ENCODE data around the gene COX6B2. TPM values are rescaled to one million over a fixed set of nuclear protein-coding genes. Genes with fewer than 3 reads are reported as not detected.

The COX6B2 gene
- total and polyA plus RNA-seq, 2 of the 8 experiments (the other 6 are each of a cell fraction or from before 2014, with no cell fraction given), result 4.9 to 6.4 TPM

GRCh38 chr19:55373993-55374757, 19.7 kb upstream of the COX6B2 start:
- Histone ChIP-seq H3K4me2 (ENCODE audit: insufficient read depth in 1 of 2, low read depth in 2 of 2, low read length in 2 of 2) (peak overlapping the region; percentile 39 to 56; a peak in 3 of 4 replicates), H2AFZ (ENCODE audit: low read length) (no peak overlapping the region), H3K18ac (ENCODE audit: extremely low read depth, low read length) (peak overlapping the region; percentile 71), H3K4ac (replicated peaks; ENCODE audit: insufficient read length, low read depth, low read length) (no peak overlapping the region), H3K9ac (replicated peaks in 1 of 4; ENCODE audit: extremely low read depth in 1 of 4, low read depth in 3 of 4, low read length in 3 of 4) (no peak overlapping the region), H3K14ac (ENCODE audit: insufficient read length) (no peak overlapping the region), H3K4me1 (replicated peaks in 1 of 4; ENCODE audit: control insufficient read depth in 3 of 4, insufficient read depth in 4 of 4, low read length in 3 of 4) (peaks cover 5 to 55% (median 39%) of the 10 kb centered on the region in 4 experiments), H4K20me1 (replicated peaks in 1 of 2; ENCODE audit: control insufficient read depth in 1 of 2, insufficient read depth in 2 of 2, low read length in 2 of 2) (peaks cover 0 to 2% of the 10 kb centered on the region in 2 experiments), H4K5ac (ENCODE audit: insufficient read length, low read depth, low read length) (no peak overlapping the region), H3K27me3 (replicated peaks in 1 of 4; ENCODE audit: control insufficient read depth in 3 of 4, extremely low read depth in 1 of 4, insufficient read depth in 3 of 4, low read length in 3 of 4) (peaks cover 16 to 46% (median 37%) of the 10 kb centered on the region in 4 experiments), H3K4me3 (ENCODE audit: extremely low read depth in 1 of 4, insufficient read depth in 2 of 4, low read depth in 3 of 4, low read length in 4 of 4) (peak overlapping the region in 2 of 4 experiments; percentile 10 to 42; a peak in 3 of 8 replicates), H3K27ac (ENCODE audit: low read depth, low read length) (no peak overlapping the region), H2BK120ac (replicated peaks; ENCODE audit: low read depth, low read length) (no peak overlapping the region), H2BK20ac (ENCODE audit: low read length) (no peak overlapping the region), H4K91ac (replicated peaks; ENCODE audit: insufficient read length, low read length) (no peak overlapping the region), H3K23me2 (ENCODE audit: low read depth, low read length) (peaks cover 25% of the 10 kb centered on the region), H3K9me3 (ENCODE audit: insufficient read depth in 2 of 2, low read depth in 1 of 2, low read length in 1 of 2) (no peaks in the 10 kb centered on the region), H4K8ac (ENCODE audit: extremely low read depth, insufficient read depth, low read length) (no peak overlapping the region; the same call in 1 of the 2 replicates), H2BK5ac (ENCODE audit: low read depth, low read length) (peak overlapping the region; percentile 52; the same call in 1 of the 2 replicates), H2AK5ac (ENCODE audit: low read depth, low read length) (no peak overlapping the region), H3K79me2 (ENCODE audit: control insufficient read depth in 1 of 2, insufficient read depth in 2 of 2, low read length in 2 of 2) (no peaks in the 10 kb centered on the region), H3K23ac (ENCODE audit: insufficient read length) (no peak overlapping the region), H2BK12ac (ENCODE audit: low read depth, low read length) (0 out of 2 replicates have a peak overlapping the region, but pooled peaks have one; percentile 39), H3K36me3 (ENCODE audit: control insufficient read depth in 2 of 4, insufficient read depth in 4 of 4, low read length in 3 of 4) (no peaks in the 10 kb centered on the region), H3K56ac (replicated peaks; ENCODE audit: insufficient read length, low read depth, low read length) (no peak overlapping the region), H3K79me1 (ENCODE audit: low read depth, low read length) (no peaks in the 10 kb centered on the region), H2BK15ac (ENCODE audit: low read length) (no peak overlapping the region)
- DNase-seq (ENCODE audit: low read depth in 1 of 2, low spot score in 2 of 2) (no peak), FAIRE-seq (no peak)
- ChIA-PET CTCF (ENCODE audit: partially characterized antibody) (interaction anchor here (1.5 kb wide), 1 partner anchor 73 kb away, joined by 3 read pairs; no protein-coding TSS in a partner anchor), POLR2A (ENCODE audit: partially characterized antibody) (interaction anchor here (0.7 to 7.1 kb wide), 8 partner anchors 9 to 60 kb away, joined by 3 to 58 read pairs (median 6); partner anchors contain the start of genes KMT5C, TMEM238 and UBE2S)
- TF ChIP-seq, protein P1, sequence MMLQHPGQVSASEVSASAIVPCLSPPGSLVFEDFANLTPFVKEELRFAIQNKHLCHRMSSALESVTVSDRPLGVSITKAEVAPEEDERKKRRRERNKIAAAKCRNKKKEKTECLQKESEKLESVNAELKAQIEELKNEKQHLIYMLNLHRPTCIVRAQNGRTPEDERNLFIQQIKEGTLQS (IDR thresholded peaks at IDR 0.05; ENCODE audit: insufficient read depth, low read depth, low read length), result no peak
- TF ChIP-seq CTCF (IDR thresholded peaks at IDR 0.05; ENCODE audit: control extremely low read depth in 1 of 3, insufficient read depth in 1 of 3, low read depth in 1 of 3, low read length in 3 of 3) (no peak), CBX8 (IDR thresholded peaks at IDR 0.05; ENCODE audit: borderline replicate concordance, low read depth, low read length) (no peak), EZH2 (IDR thresholded peaks at IDR 0.05; ENCODE audit: low read depth, low read length, severe bottlenecking) (peak; percentile 24)
- WGBS, 2 experiments (ENCODE audit: extremely low coverage in 1 of 2, insufficient coverage in 1 of 2, insufficient read length in 1 of 2, insufficient replicate concordance in 2 of 2, low coverage in 1 of 2, low lambda C conversion rate in 2 of 2, missing lambda C conversion rate in 1 of 2), result 19% methylated on average over 16 of the region's 31 CpGs; no CpG with 5 or more reads in 1 of the 2 experiments

Measured in H1 (cell line).